ENCODE results near the gene MRPL4.

The MRPL4 gene

DNA sequence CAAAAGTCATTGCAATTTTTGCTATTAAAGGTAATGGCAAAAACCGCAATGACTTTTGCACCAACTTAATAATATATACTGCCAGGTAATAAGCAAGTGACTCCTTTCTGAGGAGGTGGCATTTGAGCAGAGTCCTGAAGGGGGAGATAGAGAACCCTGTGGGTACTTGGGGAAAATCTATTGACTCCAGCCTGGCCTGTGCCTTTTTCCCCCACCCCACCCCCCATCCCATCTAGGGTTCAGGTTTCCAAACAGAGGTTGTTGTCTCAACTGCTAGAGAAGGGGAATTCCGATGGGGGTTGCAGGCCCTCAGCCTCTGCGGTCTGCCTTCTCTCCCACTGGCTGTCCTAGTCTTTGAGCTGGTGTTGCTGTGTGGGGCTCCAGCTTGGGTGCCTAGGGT, 32.3 kb upstream of the MRPL4 start:
- H3K9ac ChIP-seq (ENCODE audit: low read depth in 1 of 2, low read length in 2 of 2) = no peak overlapping the region
- no peaks in the 10 kb centered on the region for H3K9me3 ChIP-seq (ENCODE audit: control insufficient read depth in 2 of 2, low read length in 2 of 2)
- H3K4me3 ChIP-seq (ENCODE audit: low read length in 2 of 2) = no peak overlapping the region
- peaks cover 0 to 6% of the 10 kb centered on the region in 2 donors for H3K36me3 ChIP-seq (ENCODE audit: control insufficient read depth in 2 of 2, insufficient read depth in 2 of 2, low read length in 2 of 2)
- H3K4me1 ChIP-seq (ENCODE audit: control insufficient read depth in 2 of 2, insufficient read depth in 2 of 2, low read length in 2 of 2) = no peaks in the 10 kb centered on the region
- no peak overlapping the region for H3K27ac ChIP-seq (ENCODE audit: low read depth in 2 of 2, low read length in 2 of 2)
- no peaks in the 10 kb centered on the region for H3K27me3 ChIP-seq (ENCODE audit: control insufficient read depth in 2 of 2, insufficient read depth in 2 of 2, low read length in 2 of 2)

DNA sequence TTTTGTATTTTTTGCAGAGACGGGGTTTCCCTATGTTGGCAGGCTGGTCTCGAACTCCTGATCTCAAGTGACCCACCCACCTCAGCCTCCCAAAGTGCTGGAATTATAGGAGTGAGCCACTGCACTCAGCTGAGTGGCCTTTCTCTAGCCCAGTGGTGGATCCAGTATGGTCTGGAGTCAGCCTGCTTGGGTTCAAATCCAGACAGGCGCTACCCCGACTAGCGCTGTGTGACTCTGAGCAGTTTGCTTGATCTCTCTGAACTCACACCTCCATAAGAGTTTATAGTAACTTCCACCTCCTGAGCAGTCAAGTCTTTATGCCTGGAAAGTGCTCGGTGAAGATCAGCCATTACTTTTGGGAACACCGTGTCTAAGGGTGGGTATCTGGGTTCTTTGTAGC, 31.3 kb upstream of the MRPL4 start:
- Histone ChIP-seq H3K4me3 (ENCODE audit: low read length in 2 of 2) (no peak overlapping the region), H3K9me3 (ENCODE audit: control insufficient read depth in 2 of 2, low read length in 2 of 2) (no peaks in the 10 kb centered on the region), H3K9ac (ENCODE audit: low read depth in 1 of 2, low read length in 2 of 2) (no peak overlapping the region), H3K4me1 (ENCODE audit: control insufficient read depth in 2 of 2, insufficient read depth in 2 of 2, low read length in 2 of 2) (no peaks in the 10 kb centered on the region), H3K27ac (ENCODE audit: low read depth in 2 of 2, low read length in 2 of 2) (no peak overlapping the region), H3K27me3 (ENCODE audit: control insufficient read depth in 2 of 2, insufficient read depth in 2 of 2, low read length in 2 of 2) (no peaks in the 10 kb centered on the region), H3K36me3 (ENCODE audit: control insufficient read depth in 2 of 2, insufficient read depth in 2 of 2, low read length in 2 of 2) (peaks cover 0 to 6% of the 10 kb centered on the region in 2 donors)

DNA sequence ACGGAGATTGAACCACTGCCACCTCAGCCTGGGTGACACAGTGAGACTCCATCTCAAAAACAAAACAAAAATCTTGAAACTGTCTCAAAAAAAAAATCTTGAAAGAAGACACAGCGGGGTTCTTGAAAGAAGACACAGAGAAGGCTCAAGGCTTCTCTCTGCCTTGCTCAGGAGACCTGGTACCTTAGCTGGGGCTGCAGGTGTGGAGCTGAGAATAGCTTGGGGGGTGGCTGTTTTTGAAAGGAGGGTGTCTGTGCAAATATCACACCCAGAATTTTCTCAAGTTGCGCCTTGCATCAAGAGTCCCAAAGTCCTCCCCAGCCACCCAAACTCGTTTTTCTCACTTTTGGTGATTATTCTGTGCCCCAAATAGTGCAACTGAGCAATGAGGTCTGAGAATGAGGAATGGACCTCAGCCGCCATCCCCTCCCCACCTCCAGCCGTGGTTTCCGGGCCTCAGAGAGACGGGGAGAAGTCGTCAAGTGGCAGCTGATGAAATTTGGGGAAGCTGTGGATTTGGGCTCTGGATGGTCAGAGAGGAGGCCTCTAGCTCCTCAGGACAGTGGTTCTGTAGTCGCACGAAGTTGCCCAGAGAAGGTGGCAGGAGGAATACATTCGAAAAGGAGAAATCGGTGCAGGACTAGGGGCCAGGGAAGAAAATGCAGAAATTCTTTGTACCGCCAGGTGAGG, 29.7 kb upstream of the MRPL4 start:
- Histone ChIP-seq H3K4me3 (ENCODE audit: low read length in 2 of 2) (no peak overlapping the region), H3K4me1 (ENCODE audit: control insufficient read depth in 2 of 2, insufficient read depth in 2 of 2, low read length in 2 of 2) (no peaks in the 10 kb centered on the region), H3K9ac (ENCODE audit: low read depth in 1 of 2, low read length in 2 of 2) (no peak overlapping the region), H3K27me3 (ENCODE audit: control insufficient read depth in 2 of 2, insufficient read depth in 2 of 2, low read length in 2 of 2) (no peaks in the 10 kb centered on the region), H3K36me3 (ENCODE audit: control insufficient read depth in 2 of 2, insufficient read depth in 2 of 2, low read length in 2 of 2) (peaks cover 0 to 6% of the 10 kb centered on the region in 2 donors), H3K27ac (ENCODE audit: low read depth in 2 of 2, low read length in 2 of 2) (no peak overlapping the region), H3K9me3 (ENCODE audit: control insufficient read depth in 2 of 2, low read length in 2 of 2) (no peaks in the 10 kb centered on the region)

DNA sequence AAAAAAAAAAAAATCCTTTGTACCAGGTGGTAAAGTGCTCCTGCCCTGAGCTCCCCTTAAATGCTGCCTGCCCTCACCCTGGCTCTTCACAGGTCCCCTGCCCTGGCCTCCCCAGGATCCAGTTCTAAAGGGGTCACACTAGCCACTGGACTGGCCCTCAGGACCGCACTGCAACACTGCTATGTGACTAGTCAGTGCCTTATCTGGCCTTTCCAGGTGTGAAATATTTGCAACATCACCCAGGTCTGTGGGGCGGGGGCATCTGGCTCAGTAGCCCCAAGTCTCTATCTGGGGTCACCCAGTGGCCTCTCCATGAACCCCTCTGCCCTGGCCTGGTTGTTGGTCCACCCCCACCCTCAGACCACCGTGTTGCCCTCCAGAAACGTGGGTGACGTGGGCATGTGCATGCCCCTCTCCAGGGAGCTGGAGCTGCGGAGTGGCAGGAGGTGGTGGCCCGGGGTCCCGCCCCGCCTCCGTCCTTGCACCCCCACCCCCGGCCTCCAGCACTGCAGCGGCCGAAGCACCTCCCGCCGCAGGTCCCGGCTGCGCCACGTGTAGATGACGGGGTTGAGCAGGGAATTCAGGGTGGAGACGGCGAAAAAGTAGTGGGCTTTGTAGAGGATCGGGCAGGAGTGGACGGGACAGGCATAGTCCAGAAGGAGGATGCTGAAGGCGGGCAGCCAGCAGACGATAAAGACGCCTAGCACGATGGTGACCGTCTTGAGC, 28.4 kb upstream of the MRPL4 start:
- Histone ChIP-seq H3K4me1 (ENCODE audit: control insufficient read depth in 2 of 2, insufficient read depth in 2 of 2, low read length in 2 of 2) (peaks cover 0 to 4% of the 10 kb centered on the region in 2 donors), H3K4me3 (ENCODE audit: low read length in 2 of 2) (no peak overlapping the region), H3K36me3 (ENCODE audit: control insufficient read depth in 2 of 2, insufficient read depth in 2 of 2, low read length in 2 of 2) (peaks cover 0 to 6% of the 10 kb centered on the region in 2 donors), H3K27ac (ENCODE audit: low read depth in 2 of 2, low read length in 2 of 2) (no peak overlapping the region), H3K27me3 (ENCODE audit: control insufficient read depth in 2 of 2, insufficient read depth in 2 of 2, low read length in 2 of 2) (no peaks in the 10 kb centered on the region), H3K9ac (ENCODE audit: low read depth in 1 of 2, low read length in 2 of 2) (no peak overlapping the region), H3K9me3 (ENCODE audit: control insufficient read depth in 2 of 2, low read length in 2 of 2) (no peaks in the 10 kb centered on the region)

DNA sequence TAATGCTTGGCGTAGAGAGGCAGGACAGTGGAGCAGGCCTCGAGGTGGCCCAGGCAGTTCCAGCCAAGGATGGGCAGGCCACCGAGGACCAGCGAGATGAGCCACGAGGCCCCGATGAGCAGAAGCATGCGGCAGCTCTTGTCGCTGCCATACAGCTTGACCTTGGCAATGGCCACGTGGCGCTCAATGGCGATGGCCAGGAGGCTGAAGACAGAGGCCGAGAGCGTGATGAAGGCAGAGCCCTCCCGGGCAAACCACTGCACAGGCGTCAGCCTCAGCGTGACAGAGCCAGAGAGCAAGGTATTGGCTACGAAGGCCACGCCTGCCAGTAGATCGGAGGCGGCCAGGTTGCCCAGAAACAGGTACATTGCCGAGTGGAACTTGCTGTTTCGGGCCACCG, 27.7 kb upstream of the MRPL4 start:
- H3K4me1 ChIP-seq (ENCODE audit: control insufficient read depth in 2 of 2, insufficient read depth in 2 of 2, low read length in 2 of 2) = peaks cover 0 to 4% of the 10 kb centered on the region in 2 donors
- peaks cover 0 to 6% of the 10 kb centered on the region in 2 donors for H3K36me3 ChIP-seq (ENCODE audit: control insufficient read depth in 2 of 2, insufficient read depth in 2 of 2, low read length in 2 of 2)
- H3K9ac ChIP-seq (ENCODE audit: low read depth in 1 of 2, low read length in 2 of 2) = no peak overlapping the region
- H3K27ac ChIP-seq (ENCODE audit: low read depth in 2 of 2, low read length in 2 of 2) = no peak overlapping the region
- no peaks in the 10 kb centered on the region for H3K27me3 ChIP-seq (ENCODE audit: control insufficient read depth in 2 of 2, insufficient read depth in 2 of 2, low read length in 2 of 2)
- no peak overlapping the region for H3K4me3 ChIP-seq (ENCODE audit: low read length in 2 of 2)
- H3K9me3 ChIP-seq (ENCODE audit: control insufficient read depth in 2 of 2, low read length in 2 of 2) = no peaks in the 10 kb centered on the region

DNA sequence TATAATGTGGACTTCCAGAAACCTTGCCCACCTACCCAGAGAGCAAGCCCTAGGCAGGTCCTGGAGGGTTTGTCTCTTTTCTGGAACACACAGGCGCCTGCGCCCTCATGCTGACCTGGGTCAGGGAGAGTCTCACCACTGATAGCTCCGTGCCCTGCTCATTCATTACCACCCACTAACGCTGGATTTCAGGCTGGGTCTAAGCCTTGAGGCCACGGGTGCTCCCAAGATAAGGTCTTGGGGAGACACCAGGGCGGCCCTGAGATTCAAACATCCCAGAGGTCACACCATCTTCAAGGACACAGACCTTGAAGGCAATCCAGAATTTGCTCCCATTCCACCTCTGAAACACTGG, 26.0 kb upstream of the MRPL4 start:
- Histone ChIP-seq H3K27me3 (ENCODE audit: control insufficient read depth in 2 of 2, insufficient read depth in 2 of 2, low read length in 2 of 2) (no peaks in the 10 kb centered on the region), H3K27ac (ENCODE audit: low read depth in 2 of 2, low read length in 2 of 2) (peak overlapping the region; percentile 43 to 57), H3K36me3 (ENCODE audit: control insufficient read depth in 2 of 2, insufficient read depth in 2 of 2, low read length in 2 of 2) (peaks cover 0 to 6% of the 10 kb centered on the region in 2 donors), H3K9me3 (ENCODE audit: control insufficient read depth in 2 of 2, low read length in 2 of 2) (no peaks in the 10 kb centered on the region), H3K9ac (ENCODE audit: low read depth in 1 of 2, low read length in 2 of 2) (no peak overlapping the region), H3K4me1 (ENCODE audit: control insufficient read depth in 2 of 2, insufficient read depth in 2 of 2, low read length in 2 of 2) (peaks cover 6 to 7% of the 10 kb centered on the region in 2 donors), H3K4me3 (ENCODE audit: low read length in 2 of 2) (no peak overlapping the region)

DNA sequence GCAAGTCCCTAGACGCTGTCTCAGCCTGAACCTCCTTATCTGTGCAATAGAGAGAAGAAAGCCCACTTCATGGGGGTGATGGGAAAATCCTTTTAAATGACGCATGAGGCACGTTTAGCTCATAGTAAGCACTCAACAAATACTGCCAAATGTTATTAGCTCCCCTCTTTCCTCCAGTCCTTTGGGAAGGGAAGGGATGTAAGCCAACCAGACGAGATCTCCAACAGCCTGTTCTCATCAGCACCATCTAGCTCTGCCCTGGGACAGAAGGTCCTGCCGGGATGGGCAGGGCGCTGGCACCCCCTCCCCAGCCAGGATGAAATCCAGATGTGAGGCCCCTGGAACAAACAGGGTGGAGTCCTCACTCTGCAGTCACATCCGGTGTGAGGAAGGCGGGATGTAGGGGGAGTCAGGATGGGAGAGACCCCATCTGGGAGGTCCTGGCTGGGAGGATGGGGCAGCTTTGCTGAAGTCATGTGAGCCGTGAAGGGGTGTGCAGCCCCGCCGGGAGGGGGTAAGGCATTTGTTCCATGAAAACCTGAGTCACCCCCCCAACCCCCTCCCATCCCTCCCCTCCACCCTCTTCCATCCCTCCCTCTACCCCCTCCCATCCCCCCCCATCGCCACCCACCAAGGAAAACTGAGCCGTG, 25.5 kb upstream of the MRPL4 start:
- Histone ChIP-seq H3K4me3 (ENCODE audit: low read length in 2 of 2) (no peak overlapping the region), H3K27ac (ENCODE audit: low read depth in 2 of 2, low read length in 2 of 2) (peak overlapping the region; percentile 57 to 66), H3K27me3 (ENCODE audit: control insufficient read depth in 2 of 2, insufficient read depth in 2 of 2, low read length in 2 of 2) (no peaks in the 10 kb centered on the region), H3K9me3 (ENCODE audit: control insufficient read depth in 2 of 2, low read length in 2 of 2) (no peaks in the 10 kb centered on the region), H3K4me1 (ENCODE audit: control insufficient read depth in 2 of 2, insufficient read depth in 2 of 2, low read length in 2 of 2) (peaks cover 6 to 7% of the 10 kb centered on the region in 2 donors), H3K36me3 (ENCODE audit: control insufficient read depth in 2 of 2, insufficient read depth in 2 of 2, low read length in 2 of 2) (peaks cover 0 to 6% of the 10 kb centered on the region in 2 donors), H3K9ac (ENCODE audit: low read depth in 1 of 2, low read length in 2 of 2) (no peak overlapping the region)

DNA sequence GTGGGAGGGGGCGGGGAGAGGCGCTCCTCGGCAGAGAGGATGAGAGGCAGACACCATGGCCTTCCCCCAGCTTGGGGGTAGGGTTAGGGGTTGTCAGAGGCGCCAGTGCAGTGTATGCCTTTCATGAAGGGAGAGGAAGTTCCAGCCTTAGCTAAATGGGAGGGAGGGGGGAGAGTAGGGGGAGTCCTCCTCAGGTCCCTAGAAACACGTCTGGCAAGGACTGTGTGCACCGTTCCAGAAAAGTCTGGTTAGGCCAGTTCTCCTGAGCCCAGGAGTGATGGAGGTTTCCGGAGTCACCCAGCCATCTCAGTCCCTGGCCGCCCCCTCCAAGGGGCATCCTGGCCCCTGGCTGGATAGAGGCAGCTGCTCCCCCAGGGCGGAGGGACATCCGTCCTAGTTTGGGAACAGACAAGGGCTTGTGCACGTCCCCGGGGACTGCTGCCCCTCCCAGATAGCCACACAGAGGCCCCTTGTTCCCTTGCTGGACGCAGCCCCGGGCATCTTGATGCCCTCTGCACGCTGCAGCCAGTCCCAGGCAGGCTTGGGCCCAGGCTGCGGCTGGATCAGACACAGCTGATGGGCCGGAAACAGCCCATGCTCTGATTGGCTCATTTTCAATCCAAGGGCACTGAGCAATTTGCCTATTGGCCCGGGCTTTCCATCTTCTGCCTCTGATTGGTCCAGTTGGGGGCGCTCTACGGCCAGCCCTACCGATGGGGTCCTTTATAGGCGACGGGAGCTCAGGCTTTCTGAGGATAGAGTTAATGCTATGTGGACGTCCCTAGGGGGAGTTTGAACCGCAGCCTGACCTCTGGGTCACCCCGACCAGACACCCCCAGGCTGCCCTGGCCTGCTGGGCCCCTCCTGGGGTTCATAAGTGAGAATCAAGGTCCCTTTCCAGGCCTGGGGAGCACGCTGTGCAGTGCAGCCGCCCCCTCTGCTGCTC, 24.7 kb upstream of the MRPL4 start:
- Histone ChIP-seq H3K27me3 (ENCODE audit: control insufficient read depth in 2 of 2, insufficient read depth in 2 of 2, low read length in 2 of 2) (no peaks in the 10 kb centered on the region), H3K9ac (ENCODE audit: low read depth in 1 of 2, low read length in 2 of 2) (peak overlapping the region in 1 of 2 donors; percentile 18), H3K4me1 (ENCODE audit: control insufficient read depth in 2 of 2, insufficient read depth in 2 of 2, low read length in 2 of 2) (peaks cover 6 to 7% of the 10 kb centered on the region in 2 donors), H3K4me3 (ENCODE audit: low read length in 2 of 2) (peak overlapping the region in 1 of 2 donors; percentile 26), H3K27ac (ENCODE audit: low read depth in 2 of 2, low read length in 2 of 2) (peak overlapping the region; percentile 66 to 76), H3K9me3 (ENCODE audit: control insufficient read depth in 2 of 2, low read length in 2 of 2) (no peaks in the 10 kb centered on the region), H3K36me3 (ENCODE audit: control insufficient read depth in 2 of 2, insufficient read depth in 2 of 2, low read length in 2 of 2) (peaks cover 0 to 6% of the 10 kb centered on the region in 2 donors)

DNA sequence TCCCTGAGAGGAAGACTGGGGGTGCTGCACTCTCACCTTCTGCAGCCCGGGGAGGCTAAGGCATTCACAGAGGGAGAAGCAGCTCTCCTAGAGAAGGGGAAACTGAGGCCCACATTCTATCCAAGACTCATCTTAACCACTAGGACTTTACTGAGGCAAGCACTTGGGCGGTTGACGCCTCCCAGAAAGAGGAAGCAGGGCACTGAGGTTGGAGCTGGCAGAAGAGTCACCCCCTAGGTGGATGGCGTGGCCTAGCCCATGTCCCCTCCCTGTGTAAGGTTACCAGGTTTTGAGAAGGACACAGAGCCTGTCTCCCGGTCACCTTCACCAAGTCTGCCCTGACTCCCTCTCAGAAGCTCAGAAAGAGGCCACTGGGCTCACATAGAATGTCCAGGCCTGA, 23.6 kb upstream of the MRPL4 start:
- Histone ChIP-seq H3K4me1 (ENCODE audit: control insufficient read depth in 2 of 2, insufficient read depth in 2 of 2, low read length in 2 of 2) (peaks cover 6 to 7% of the 10 kb centered on the region in 2 donors), H3K27ac (ENCODE audit: low read depth in 2 of 2, low read length in 2 of 2) (peak overlapping the region; percentile 27 to 43), H3K9ac (ENCODE audit: low read depth in 1 of 2, low read length in 2 of 2) (peak overlapping the region in 1 of 2 donors; percentile 14), H3K27me3 (ENCODE audit: control insufficient read depth in 2 of 2, insufficient read depth in 2 of 2, low read length in 2 of 2) (no peaks in the 10 kb centered on the region), H3K9me3 (ENCODE audit: control insufficient read depth in 2 of 2, low read length in 2 of 2) (no peaks in the 10 kb centered on the region), H3K36me3 (ENCODE audit: control insufficient read depth in 2 of 2, insufficient read depth in 2 of 2, low read length in 2 of 2) (peaks cover 0 to 6% of the 10 kb centered on the region in 2 donors), H3K4me3 (ENCODE audit: low read length in 2 of 2) (no peak overlapping the region)

All from mucosa of rectum (tissue), 2 donors.